Esophagus squamous epithelium (tissue), 4 donors: ENCODE data around the gene ARSI.

Experiments
- POLR2A ChIP-seq, 4 donors: fragments of 450-650 bp; IDR thresholded peaks; one replicate each; pipeline ENCODE4 v1.6.1; 2017; ENCODE audit warnings: antibody characterized with exemption in 4 of 4, mild to moderate bottlenecking in 4 of 4, moderate library complexity in 3 of 4
- TF ChIP-seq, protein P1 (sequence below), 6 experiments: fragments of 450-650 bp in 4 of 6; fragments of 200-600 bp in 2 of 6; sonication (generic) in 2 of 6; IDR thresholded peaks; one replicate each; pipeline ENCODE4 v1.5.1; 2016 to 2019; ENCODE audit warnings: antibody characterized with exemption in 6 of 6, mild to moderate bottlenecking in 4 of 6, moderate library complexity in 4 of 6

DNA sequence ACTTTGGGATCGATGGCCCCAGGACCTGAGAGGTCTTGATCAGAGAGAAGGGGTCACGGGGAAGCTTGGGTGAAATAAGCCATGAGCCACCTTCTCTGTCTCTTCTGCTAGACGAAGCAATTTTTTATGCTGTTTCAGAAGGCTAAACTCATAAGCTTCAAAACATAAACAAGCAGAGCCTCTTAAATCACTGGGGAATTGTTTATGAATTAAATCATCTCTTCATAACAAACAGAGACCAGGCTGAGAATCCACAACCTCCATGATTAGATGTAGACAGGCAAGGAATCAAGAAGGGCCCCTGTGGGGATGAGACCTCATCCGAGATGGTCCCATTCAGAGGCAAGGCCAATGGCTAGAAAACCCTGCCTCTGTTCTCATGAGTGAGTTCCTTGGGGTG lies 33.1 kb upstream of the ARSI start:
- TF ChIP-seq, protein P1, sequence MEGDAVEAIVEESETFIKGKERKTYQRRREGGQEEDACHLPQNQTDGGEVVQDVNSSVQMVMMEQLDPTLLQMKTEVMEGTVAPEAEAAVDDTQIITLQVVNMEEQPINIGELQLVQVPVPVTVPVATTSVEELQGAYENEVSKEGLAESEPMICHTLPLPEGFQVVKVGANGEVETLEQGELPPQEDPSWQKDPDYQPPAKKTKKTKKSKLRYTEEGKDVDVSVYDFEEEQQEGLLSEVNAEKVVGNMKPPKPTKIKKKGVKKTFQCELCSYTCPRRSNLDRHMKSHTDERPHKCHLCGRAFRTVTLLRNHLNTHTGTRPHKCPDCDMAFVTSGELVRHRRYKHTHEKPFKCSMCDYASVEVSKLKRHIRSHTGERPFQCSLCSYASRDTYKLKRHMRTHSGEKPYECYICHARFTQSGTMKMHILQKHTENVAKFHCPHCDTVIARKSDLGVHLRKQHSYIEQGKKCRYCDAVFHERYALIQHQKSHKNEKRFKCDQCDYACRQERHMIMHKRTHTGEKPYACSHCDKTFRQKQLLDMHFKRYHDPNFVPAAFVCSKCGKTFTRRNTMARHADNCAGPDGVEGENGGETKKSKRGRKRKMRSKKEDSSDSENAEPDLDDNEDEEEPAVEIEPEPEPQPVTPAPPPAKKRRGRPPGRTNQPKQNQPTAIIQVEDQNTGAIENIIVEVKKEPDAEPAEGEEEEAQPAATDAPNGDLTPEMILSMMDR (IDR thresholded peaks at IDR 0.05): no peak
- no peak for TF ChIP-seq POLR2A (IDR thresholded peaks at IDR 0.05)
